Suppressor macrophage (primary cell): ENCODE data around the gene HOXD9.

ENCODE experiments used
- DNase-seq, 4 experiments: peaks; one replicate each; pipeline ENCODE4 v3.0.0-alpha.2; 2020 to 2022

Gene HOXD9

GRCh38 chr2:176169181-176169580 is 46.7 kb downstream of the HOXD9 start:
- no peak for DNase-seq

GRCh38 chr2:176169711-176170110 is 47.2 kb downstream of the HOXD9 start:
- DNase-seq = no peak

- DNase-seq = no peak
Observed at GRCh38 chr2:176170602-176171305, 48.2 kb downstream of the HOXD9 start.

- no peak for DNase-seq
Observed at GRCh38 chr2:176171351-176172006, 49.0 kb downstream of the HOXD9 start.

GRCh38 chr2:176172007-176172894 is 49.7 kb downstream of the HOXD9 start:
- DNase-seq = no peak

GRCh38 chr2:176172895-176173566 is 50.5 kb downstream of the HOXD9 start:
- DNase-seq = no peak

GRCh38 chr2:176173567-176174381 is 51.3 kb downstream of the HOXD9 start:
- no peak for DNase-seq

- no peak for DNase-seq
Observed at GRCh38 chr2:176174382-176174823, 51.9 kb downstream of the HOXD9 start.
